Omental fat pad (tissue), 4 donors: ENCODE data around the gene EXO1. TPM values are rescaled to one million over a fixed set of nuclear protein-coding genes. Genes with fewer than 3 reads are reported as not detected.

Experiments
- ATAC-seq: fragments of 150-250 bp; one replicate; pipeline ENCODE4 v1.9.1; 2016; ENCODE audit warnings: mild to moderate bottlenecking, moderate library complexity; ENCODE audit not compliant: low FRiP score
- DNase-seq: peaks from one replicate; pipeline ENCODE4 v3.0.0-alpha.2; 2019; ENCODE audit warnings: low spot score
- CTCF ChIP-seq, 3 donors: fragments of 450-650 bp; IDR thresholded peaks; one replicate each; pipeline ENCODE4 v1.5.1; 2016 to 2017; ENCODE audit warnings: antibody characterized with exemption in 3 of 3, mild to moderate bottlenecking in 3 of 3, moderate library complexity in 2 of 3
- total RNA-seq, 4 donors: library from RNA; depleted of rRNA; stranded (reverse); fragments of >200 nt; gene quantifications; one replicate each; pipeline ENCODE4 v1.1.0, GENCODE V29; 2016

Gene EXO1
- total RNA-seq, 4 donors from 2014 or later, result 0.63 to 1.2 TPM; not detected in 2

- no peak for ATAC-seq
- no peak for DNase-seq
- no peak for TF ChIP-seq CTCF (IDR thresholded peaks at IDR 0.05)
These were observed 34.2 kb upstream of the EXO1 start for GRCh38 chr1:241813768-241814320.

- DNase-seq, result no peak
- ATAC-seq, result no peak
- TF ChIP-seq CTCF (IDR thresholded peaks at IDR 0.05), result no peak
These were observed 32.0 kb upstream of the EXO1 start for GRCh38 chr1:241816008-241816407.

GRCh38 chr1:241817331-241817792 lies 30.6 kb upstream of the EXO1 start:
- ATAC-seq (no peak), DNase-seq (no peak)
- TF ChIP-seq CTCF (IDR thresholded peaks at IDR 0.05), result no peak

GRCh38 chr1:241817956-241818612 lies 29.9 kb upstream of the EXO1 start:
- no peak for TF ChIP-seq CTCF (IDR thresholded peaks at IDR 0.05)
- no peak for DNase-seq
- ATAC-seq, result no peak

GRCh38 chr1:241819340-241819866 lies 28.6 kb upstream of the EXO1 start:
- no peak for DNase-seq
- no peak for ATAC-seq
- no peak for TF ChIP-seq CTCF (IDR thresholded peaks at IDR 0.05)

- DNase-seq (no peak), ATAC-seq (no peak)
- no peak for TF ChIP-seq CTCF (IDR thresholded peaks at IDR 0.05)
These were observed 26.6 kb upstream of the EXO1 start for GRCh38 chr1:241821363-241821762.

- DNase-seq, result no peak
- ATAC-seq, result no peak
- TF ChIP-seq CTCF (IDR thresholded peaks at IDR 0.05), result no peak
These were observed 25.2 kb upstream of the EXO1 start for GRCh38 chr1:241822846-241823245.
